CD4-positive, alpha-beta T cell treated with Interleukin-4 for 1 hour (primary cell): Measurements from ENCODE around the gene GABRB1.

Experiments
- DNase-seq, 2 donors: peaks; one replicate each; pipeline ENCODE4 v3.0.0-alpha.2; 2020 to 2022

Gene GABRB1

GRCh38 chr4:47050761-47051725 is 19.7 kb downstream of the GABRB1 start:
- DNase-seq: no peak

- no peak for DNase-seq
These were observed 22.1 kb downstream of the GABRB1 start for GRCh38 chr4:47053485-47053884.

- no peak for DNase-seq
These were observed 22.8 kb downstream of the GABRB1 start for GRCh38 chr4:47054130-47054529.

GRCh38 chr4:47057991-47058390 is 26.6 kb downstream of the GABRB1 start:
- DNase-seq: no peak

GRCh38 chr4:47060561-47060960 is 29.2 kb downstream of the GABRB1 start:
- no peak for DNase-seq

GRCh38 chr4:47061435-47061834 is 30.1 kb downstream of the GABRB1 start:
- DNase-seq: no peak

GRCh38 chr4:47065051-47065481 is 33.7 kb downstream of the GABRB1 start:
- DNase-seq: no peak

GRCh38 chr4:47068986-47069385 is 37.6 kb downstream of the GABRB1 start:
- DNase-seq: no peak

GRCh38 chr4:47071901-47072341 is 40.6 kb downstream of the GABRB1 start:
- no peak for DNase-seq

GRCh38 chr4:47073647-47074046 is 42.3 kb downstream of the GABRB1 start:
- no peak for DNase-seq

- DNase-seq: no peak
These were observed 43.4 kb downstream of the GABRB1 start for GRCh38 chr4:47074816-47075215.

GRCh38 chr4:47075262-47075661 is 43.9 kb downstream of the GABRB1 start:
- no peak for DNase-seq

GRCh38 chr4:47075919-47076318 is 44.6 kb downstream of the GABRB1 start:
- DNase-seq: no peak

- DNase-seq: no peak
These were observed 52.7 kb downstream of the GABRB1 start for GRCh38 chr4:47084111-47084510.

- DNase-seq: no peak
These were observed 53.4 kb downstream of the GABRB1 start for GRCh38 chr4:47084795-47085194.

- DNase-seq: no peak
These were observed 56.9 kb downstream of the GABRB1 start for GRCh38 chr4:47088298-47088697.

- no peak for DNase-seq
These were observed 64.5 kb downstream of the GABRB1 start for GRCh38 chr4:47095884-47096283.

- DNase-seq: no peak
These were observed 70.1 kb downstream of the GABRB1 start for GRCh38 chr4:47101453-47101852.

- DNase-seq: no peak
These were observed 73.6 kb downstream of the GABRB1 start for GRCh38 chr4:47104986-47105385.

GRCh38 chr4:47106561-47106960 is 75.2 kb downstream of the GABRB1 start:
- no peak for DNase-seq

GRCh38 chr4:47109379-47109778 is 78.0 kb downstream of the GABRB1 start:
- DNase-seq: no peak

- DNase-seq: no peak
These were observed 79.3 kb downstream of the GABRB1 start for GRCh38 chr4:47110546-47111132.

GRCh38 chr4:47118192-47118929 is 87.0 kb downstream of the GABRB1 start:
- no peak for DNase-seq
